ENCODE measurements around the gene EVA1C. TPM values are rescaled to one million over a fixed set of nuclear protein-coding genes. Genes with fewer than 3 reads are reported as not detected.

EVA1C gene
- total and polyA plus RNA-seq, 9 of the 15 experiments (the other 6 are each of a cell fraction or from before 2014, with no cell fraction given): 0.22 TPM; not detected in 8

DNA sequence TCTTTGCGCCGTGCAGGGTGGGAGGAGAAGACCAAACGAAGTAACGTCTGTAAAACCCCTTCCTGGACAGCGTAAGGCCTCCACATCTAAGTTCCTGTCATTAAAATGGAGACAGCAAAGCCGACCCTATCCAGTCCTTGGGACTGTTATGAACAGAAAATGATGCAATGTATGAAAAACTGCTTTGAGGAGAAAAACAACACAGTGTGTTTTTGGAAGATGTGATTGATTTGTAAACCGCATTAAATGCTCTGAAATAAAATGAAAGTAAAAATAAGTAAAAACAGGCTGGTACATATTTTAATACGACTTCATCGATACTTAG is 18.9 kb upstream of the EVA1C start (continued):
- TF ChIP-seq CUX1 (CRISPR knock-in tag; IDR thresholded peaks at IDR 0.05) (no peak), TCFL5 (CRISPR knock-in tag; conservative IDR thresholded peaks at IDR 0.05) (0 out of 2 replicates have a peak, but pooled peaks have one; percentile 24), ERF (CRISPR knock-in tag; IDR thresholded peaks at IDR 0.05) (0 out of 2 replicates have a peak, but pooled peaks have one; percentile 7), PHB2 (IDR thresholded peaks at IDR 0.05; ENCODE audit: low read depth) (no peak), DIDO1 (tag; IDR thresholded peaks at IDR 0.05; ENCODE audit: low read depth) (0 out of 2 replicates have a peak, but pooled peaks have one; percentile 0), NFE2 (IDR thresholded peaks at IDR 0.05; ENCODE audit: low read depth) (no peak), SMAD3 (CRISPR knock-in tag; conservative IDR thresholded peaks at IDR 0.05) (no peak), EZH2 (IDR thresholded peaks at IDR 0.05; ENCODE audit: borderline replicate concordance, low read depth, low read length) (no peak), ZKSCAN1 (IDR thresholded peaks at IDR 0.05; ENCODE audit: low read depth, low read length) (no peak), ZKSCAN8 (CRISPR knock-in tag; IDR thresholded peaks at IDR 0.05) (no peak), ZBTB17 (CRISPR knock-in tag; IDR thresholded peaks at IDR 0.05) (no peak)
- TF ChIP-seq, protein P1, sequence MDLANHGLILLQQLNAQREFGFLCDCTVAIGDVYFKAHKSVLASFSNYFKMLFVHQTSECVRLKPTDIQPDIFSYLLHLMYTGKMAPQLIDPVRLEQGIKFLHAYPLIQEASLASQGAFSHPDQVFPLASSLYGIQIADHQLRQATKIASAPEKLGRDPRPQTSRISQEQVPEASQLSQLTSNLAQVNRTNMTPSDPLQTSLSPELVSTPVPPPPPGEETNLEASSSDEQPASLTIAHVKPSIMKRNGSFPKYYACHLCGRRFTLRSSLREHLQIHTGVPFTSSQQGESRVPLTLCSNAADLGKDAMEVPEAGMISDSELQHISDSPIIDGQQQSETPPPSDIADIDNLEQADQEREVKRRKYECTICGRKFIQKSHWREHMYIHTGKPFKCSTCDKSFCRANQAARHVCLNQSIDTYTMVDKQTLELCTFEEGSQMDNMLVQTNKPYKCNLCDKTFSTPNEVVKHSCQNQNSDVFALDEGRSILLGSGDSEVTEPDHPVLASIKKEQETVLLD (IDR thresholded peaks at IDR 0.05): no peak
- TF ChIP-seq, protein P2, sequence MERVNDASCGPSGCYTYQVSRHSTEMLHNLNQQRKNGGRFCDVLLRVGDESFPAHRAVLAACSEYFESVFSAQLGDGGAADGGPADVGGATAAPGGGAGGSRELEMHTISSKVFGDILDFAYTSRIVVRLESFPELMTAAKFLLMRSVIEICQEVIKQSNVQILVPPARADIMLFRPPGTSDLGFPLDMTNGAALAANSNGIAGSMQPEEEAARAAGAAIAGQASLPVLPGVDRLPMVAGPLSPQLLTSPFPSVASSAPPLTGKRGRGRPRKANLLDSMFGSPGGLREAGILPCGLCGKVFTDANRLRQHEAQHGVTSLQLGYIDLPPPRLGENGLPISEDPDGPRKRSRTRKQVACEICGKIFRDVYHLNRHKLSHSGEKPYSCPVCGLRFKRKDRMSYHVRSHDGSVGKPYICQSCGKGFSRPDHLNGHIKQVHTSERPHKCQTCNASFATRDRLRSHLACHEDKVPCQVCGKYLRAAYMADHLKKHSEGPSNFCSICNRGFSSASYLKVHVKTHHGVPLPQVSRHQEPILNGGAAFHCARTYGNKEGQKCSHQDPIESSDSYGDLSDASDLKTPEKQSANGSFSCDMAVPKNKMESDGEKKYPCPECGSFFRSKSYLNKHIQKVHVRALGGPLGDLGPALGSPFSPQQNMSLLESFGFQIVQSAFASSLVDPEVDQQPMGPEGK (CRISPR knock-in tag; IDR thresholded peaks at IDR 0.05; ENCODE audit: borderline replicate concordance): no peak
